ENCODE results near the gene CAMK2G.
A peak's percentile ranks its signal among the peaks of the same experiment; 100 is the strongest.

CAMK2G gene

DNA sequence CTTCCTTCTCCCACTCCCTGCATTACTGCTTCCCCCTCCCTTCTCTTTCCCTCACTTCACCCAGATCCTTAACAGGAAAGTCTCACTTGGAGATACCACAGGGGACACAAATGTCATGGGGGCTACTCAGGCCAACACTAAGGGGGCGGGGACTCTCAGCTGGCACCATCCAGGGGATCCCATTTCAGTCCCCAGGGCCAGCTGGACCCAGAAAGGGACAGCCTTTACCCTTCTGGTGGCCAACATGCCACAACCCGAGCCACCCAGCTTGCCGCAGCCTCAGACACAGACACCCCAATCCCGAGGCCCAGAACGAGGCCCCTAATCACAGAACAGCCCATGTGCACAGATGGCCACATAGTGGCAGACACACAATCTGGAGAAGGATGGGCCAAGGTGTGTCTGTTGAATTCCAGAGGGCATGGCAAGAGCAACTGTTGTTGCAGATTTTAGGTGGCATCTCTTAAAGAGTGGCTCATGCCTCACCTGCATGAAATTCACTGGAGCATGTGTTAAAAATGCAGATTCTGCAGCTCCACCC lies 5.6 kb downstream of the CAMK2G start:
- no peaks in the 10 kb centered on the region for H3K9me3 ChIP-seq (ENCODE audit: control insufficient read depth in 2 of 2, low read length in 2 of 2)
- H3K4me3 ChIP-seq (ENCODE audit: low read length in 2 of 2) = peak overlapping the region in 1 of 2 donors; percentile 35
- peak overlapping the region in 1 of 2 donors; percentile 47 for H3K9ac ChIP-seq (ENCODE audit: low read length in 2 of 2)
- no peaks in the 10 kb centered on the region for H3K27me3 ChIP-seq (ENCODE audit: control insufficient read depth in 1 of 2, insufficient read depth in 2 of 2, low read length in 2 of 2)
- H3K36me3 ChIP-seq (ENCODE audit: control insufficient read depth in 2 of 2, insufficient read depth in 2 of 2, low read length in 2 of 2) = peaks cover 23 to 34% of the 10 kb centered on the region in 2 donors
- H3K4me1 ChIP-seq (ENCODE audit: control insufficient read depth, insufficient read depth, low read length) = peaks cover 95% of the 10 kb centered on the region
- H3K27ac ChIP-seq (ENCODE audit: low read length) = peak overlapping the region; percentile 76

- Histone ChIP-seq H3K9ac (ENCODE audit: low read length in 2 of 2) (peak overlapping the region; percentile 36 to 49), H3K27me3 (ENCODE audit: control insufficient read depth in 1 of 2, insufficient read depth in 2 of 2, low read length in 2 of 2) (no peaks in the 10 kb centered on the region), H3K4me1 (ENCODE audit: control insufficient read depth, insufficient read depth, low read length) (peaks cover 98% of the 10 kb centered on the region), H3K27ac (ENCODE audit: low read length) (peak overlapping the region; percentile 76), H3K9me3 (ENCODE audit: control insufficient read depth in 2 of 2, low read length in 2 of 2) (no peaks in the 10 kb centered on the region), H3K4me3 (ENCODE audit: low read length in 2 of 2) (peak overlapping the region; percentile 36 to 54), H3K36me3 (ENCODE audit: control insufficient read depth in 2 of 2, insufficient read depth in 2 of 2, low read length in 2 of 2) (peaks cover 27 to 37% of the 10 kb centered on the region in 2 donors)
These were observed 6.3 kb downstream of the CAMK2G start for GRCh38 chr10:73867871-73868631.

DNA sequence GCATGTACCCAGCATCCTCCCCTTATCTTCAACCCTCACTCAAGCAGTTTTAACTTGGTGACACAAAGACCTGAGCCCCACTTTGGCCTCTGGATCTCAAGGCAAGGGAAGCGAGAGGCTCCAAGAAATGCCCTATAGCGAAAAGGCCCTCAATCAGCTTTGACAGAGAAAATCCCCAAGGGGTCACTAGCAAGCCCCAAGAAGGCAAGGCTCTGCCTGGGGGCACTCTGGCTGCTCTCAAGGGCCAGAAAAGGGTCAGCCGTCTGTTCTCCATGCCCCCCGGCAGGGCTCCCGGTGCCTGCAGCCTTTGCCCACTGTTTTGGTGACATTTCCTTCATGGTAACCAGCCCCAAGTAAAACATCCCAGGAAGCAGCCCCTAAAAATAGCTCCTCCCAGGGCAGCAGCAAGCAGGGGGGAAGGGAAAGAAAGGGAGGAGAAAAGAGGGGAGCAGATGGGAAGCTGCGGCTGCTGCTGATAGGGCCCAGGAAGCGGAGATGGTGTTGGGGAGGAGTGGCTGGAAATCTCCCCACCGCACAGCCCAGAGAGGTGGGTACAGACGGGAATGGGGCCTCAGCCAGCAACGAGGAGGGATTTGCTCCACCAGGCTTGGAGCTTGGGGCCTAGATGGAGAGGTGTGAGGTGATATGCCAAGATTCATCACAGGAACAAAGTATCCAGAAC lies 7.1 kb downstream of the CAMK2G start:
- no peaks in the 10 kb centered on the region for H3K9me3 ChIP-seq (ENCODE audit: control insufficient read depth in 2 of 2, low read length in 2 of 2)
- H3K27me3 ChIP-seq (ENCODE audit: control insufficient read depth in 1 of 2, insufficient read depth in 2 of 2, low read length in 2 of 2) = no peaks in the 10 kb centered on the region
- peak overlapping the region; percentile 49 to 58 for H3K9ac ChIP-seq (ENCODE audit: low read length in 2 of 2)
- H3K27ac ChIP-seq (ENCODE audit: low read length) = peak overlapping the region; percentile 76
- peak overlapping the region; percentile 40 to 54 for H3K4me3 ChIP-seq (ENCODE audit: low read length in 2 of 2)
- H3K36me3 ChIP-seq (ENCODE audit: control insufficient read depth in 2 of 2, insufficient read depth in 2 of 2, low read length in 2 of 2) = peaks cover 27 to 37% of the 10 kb centered on the region in 2 donors
- peaks cover 98% of the 10 kb centered on the region for H3K4me1 ChIP-seq (ENCODE audit: control insufficient read depth, insufficient read depth, low read length)

- peak overlapping the region in 1 of 2 donors; percentile 58 for H3K9ac ChIP-seq (ENCODE audit: low read length in 2 of 2)
- peaks cover 31 to 34% of the 10 kb centered on the region in 2 donors for H3K36me3 ChIP-seq (ENCODE audit: control insufficient read depth in 2 of 2, insufficient read depth in 2 of 2, low read length in 2 of 2)
- no peaks in the 10 kb centered on the region for H3K27me3 ChIP-seq (ENCODE audit: control insufficient read depth in 1 of 2, insufficient read depth in 2 of 2, low read length in 2 of 2)
- H3K4me3 ChIP-seq (ENCODE audit: low read length in 2 of 2) = peak overlapping the region; percentile 40 to 54
- H3K9me3 ChIP-seq (ENCODE audit: control insufficient read depth in 2 of 2, low read length in 2 of 2) = no peaks in the 10 kb centered on the region
- peaks cover 97% of the 10 kb centered on the region for H3K4me1 ChIP-seq (ENCODE audit: control insufficient read depth, insufficient read depth, low read length)
- peak overlapping the region; percentile 76 for H3K27ac ChIP-seq (ENCODE audit: low read length)
These were observed 7.7 kb downstream of the CAMK2G start for GRCh38 chr10:73866621-73867020.

DNA sequence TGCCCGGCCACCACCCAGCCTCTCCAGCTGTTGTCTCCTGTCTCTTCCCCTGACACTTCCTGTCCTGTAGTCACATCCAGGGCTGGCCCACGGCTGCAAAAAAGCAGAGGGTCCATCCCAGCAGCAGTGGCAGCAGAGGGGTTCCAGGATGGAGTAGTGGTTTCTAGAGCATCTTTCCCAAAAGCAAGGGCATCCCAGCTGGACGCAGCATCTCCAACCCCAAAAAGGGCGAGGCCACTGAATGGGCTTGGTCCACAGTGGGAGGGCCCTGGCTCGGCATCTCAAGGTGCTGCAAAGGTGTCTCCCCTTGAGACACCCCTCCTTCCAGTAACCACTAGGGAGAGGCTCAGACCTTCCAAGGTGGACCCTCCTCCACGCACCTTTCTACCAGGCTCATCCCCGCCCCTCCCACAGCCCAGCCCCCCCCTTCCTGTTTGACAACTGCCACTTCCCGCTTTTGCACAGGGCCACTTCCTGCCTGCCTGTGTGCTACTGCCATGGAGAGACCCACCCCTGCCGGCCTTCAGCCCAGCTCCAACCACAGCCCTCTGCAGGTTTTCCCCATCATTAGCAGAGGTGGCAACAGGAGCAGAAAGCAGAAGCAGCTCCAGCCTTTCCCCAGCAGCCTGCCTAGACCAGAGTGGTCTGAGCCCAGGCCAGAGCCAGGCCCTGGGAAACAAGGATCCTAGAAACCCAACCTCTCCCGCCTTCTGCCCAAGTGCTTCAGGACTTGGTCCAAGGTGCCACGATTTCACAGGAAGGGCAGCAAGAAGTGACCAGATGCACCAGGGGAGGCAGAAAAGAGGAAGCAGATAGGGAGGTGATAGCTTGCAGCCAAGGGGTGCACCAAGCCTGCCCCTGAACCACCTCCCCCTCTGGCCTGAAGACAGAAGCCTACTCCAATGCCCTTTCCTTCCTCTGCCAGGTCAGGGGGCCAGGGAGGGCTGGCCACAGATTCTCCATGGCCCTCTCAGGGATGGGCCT lies 8.6 kb downstream of the CAMK2G start:
- Histone ChIP-seq H3K9me3 (ENCODE audit: control insufficient read depth in 2 of 2, low read length in 2 of 2) (no peaks in the 10 kb centered on the region), H3K27ac (ENCODE audit: low read length) (peak overlapping the region; percentile 76), H3K36me3 (ENCODE audit: control insufficient read depth in 2 of 2, insufficient read depth in 2 of 2, low read length in 2 of 2) (peaks cover 27 to 29% of the 10 kb centered on the region in 2 donors), H3K27me3 (ENCODE audit: control insufficient read depth in 1 of 2, insufficient read depth in 2 of 2, low read length in 2 of 2) (no peaks in the 10 kb centered on the region), H3K4me3 (ENCODE audit: low read length in 2 of 2) (peak overlapping the region in 1 of 2 donors; percentile 47), H3K4me1 (ENCODE audit: control insufficient read depth, insufficient read depth, low read length) (peaks cover 95% of the 10 kb centered on the region), H3K9ac (ENCODE audit: low read length in 2 of 2) (no peak overlapping the region)

GRCh38 chr10:73865107-73865458 lies 9.3 kb downstream of the CAMK2G start:
- peaks cover 29 to 30% of the 10 kb centered on the region in 2 donors for H3K36me3 ChIP-seq (ENCODE audit: control insufficient read depth in 2 of 2, insufficient read depth in 2 of 2, low read length in 2 of 2)

DNA sequence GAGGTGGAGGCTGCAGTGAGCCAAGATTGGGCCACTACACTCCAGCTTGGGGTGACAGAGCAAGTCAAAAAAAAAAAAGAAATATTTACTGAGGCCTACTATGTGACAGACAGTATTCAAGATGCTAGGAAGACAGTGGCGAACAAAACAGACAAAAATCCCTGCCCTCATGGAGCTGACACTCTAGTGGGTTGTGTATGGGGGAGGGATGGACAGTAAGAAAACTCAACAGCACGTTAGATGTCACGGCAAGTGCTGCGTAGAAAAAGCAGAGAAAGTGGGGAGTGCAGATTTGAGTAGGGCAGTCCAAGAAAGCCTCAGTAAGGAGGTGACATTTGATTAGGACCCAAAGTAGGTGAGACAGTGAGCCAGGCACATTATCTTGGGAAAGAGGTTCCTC lies 10.1 kb downstream of the CAMK2G start:
- peaks cover 95% of the 10 kb centered on the region for H3K4me1 ChIP-seq (ENCODE audit: control insufficient read depth, insufficient read depth, low read length)
- H3K9me3 ChIP-seq (ENCODE audit: control insufficient read depth in 2 of 2, low read length in 2 of 2) = no peaks in the 10 kb centered on the region
- peaks cover 31 to 33% of the 10 kb centered on the region in 2 donors for H3K36me3 ChIP-seq (ENCODE audit: control insufficient read depth in 2 of 2, insufficient read depth in 2 of 2, low read length in 2 of 2)
- H3K27me3 ChIP-seq (ENCODE audit: control insufficient read depth in 1 of 2, insufficient read depth in 2 of 2, low read length in 2 of 2) = no peaks in the 10 kb centered on the region
- no peak overlapping the region for H3K9ac ChIP-seq (ENCODE audit: low read length in 2 of 2)
- no peak overlapping the region for H3K4me3 ChIP-seq (ENCODE audit: low read length in 2 of 2)
- peak overlapping the region; percentile 58 for H3K27ac ChIP-seq (ENCODE audit: low read length)

More at GRCh38 chr10:73865107-73865458, 9.3 kb downstream of the CAMK2G start:
- no peak overlapping the region for H3K9ac ChIP-seq (ENCODE audit: low read length in 2 of 2)
- peak overlapping the region; percentile 58 for H3K27ac ChIP-seq (ENCODE audit: low read length)
- H3K4me3 ChIP-seq (ENCODE audit: low read length in 2 of 2) = no peak overlapping the region
- H3K27me3 ChIP-seq (ENCODE audit: control insufficient read depth in 1 of 2, insufficient read depth in 2 of 2, low read length in 2 of 2) = no peaks in the 10 kb centered on the region
- no peaks in the 10 kb centered on the region for H3K9me3 ChIP-seq (ENCODE audit: control insufficient read depth in 2 of 2, low read length in 2 of 2)
- peaks cover 94% of the 10 kb centered on the region for H3K4me1 ChIP-seq (ENCODE audit: control insufficient read depth, insufficient read depth, low read length)

DNA sequence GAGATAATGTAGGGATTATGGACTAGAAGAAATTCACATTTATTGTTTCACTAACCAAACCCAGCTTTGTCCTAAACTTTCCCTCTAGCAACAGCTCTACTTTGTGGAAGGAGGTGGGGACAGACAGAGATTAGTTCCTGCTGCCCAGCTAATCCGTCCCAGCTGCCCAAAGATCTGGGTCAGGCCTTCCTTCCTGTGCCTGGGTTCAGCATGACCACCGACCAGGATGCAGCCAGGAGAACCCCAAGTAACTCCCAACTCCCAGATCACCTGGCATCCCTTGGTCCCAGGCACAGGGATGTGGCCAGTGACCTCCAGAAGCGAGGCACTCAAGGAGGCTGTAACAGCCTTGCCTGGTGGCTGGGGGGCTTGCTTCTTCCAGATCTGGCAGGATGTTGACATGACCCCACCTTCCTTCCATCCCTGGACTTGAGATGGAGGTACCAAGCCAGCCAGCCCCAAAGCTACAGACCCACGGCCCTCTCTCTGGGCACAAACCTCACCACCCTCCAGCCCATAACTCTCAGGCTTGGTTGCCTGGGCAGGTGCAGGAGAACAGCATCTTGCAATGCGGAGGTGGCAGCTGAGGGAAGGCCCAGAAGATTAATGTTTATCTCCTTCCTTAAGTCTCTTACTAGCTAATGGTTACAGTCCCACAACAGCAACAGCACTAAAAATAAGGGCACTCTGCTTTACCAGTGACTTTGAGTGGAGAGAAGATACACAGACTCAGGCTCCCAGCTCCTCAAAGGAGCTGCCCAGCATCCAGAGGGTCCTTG lies 11.1 kb downstream of the CAMK2G start:
- no peaks in the 10 kb centered on the region for H3K9me3 ChIP-seq (ENCODE audit: control insufficient read depth in 2 of 2, low read length in 2 of 2)
- H3K27ac ChIP-seq (ENCODE audit: low read length) = peak overlapping the region; percentile 58
- peak overlapping the region in 1 of 2 donors; percentile 22 for H3K4me3 ChIP-seq (ENCODE audit: low read length in 2 of 2)
- H3K27me3 ChIP-seq (ENCODE audit: control insufficient read depth in 1 of 2, insufficient read depth in 2 of 2, low read length in 2 of 2) = no peaks in the 10 kb centered on the region
- H3K4me1 ChIP-seq (ENCODE audit: control insufficient read depth, insufficient read depth, low read length) = peaks cover 94% of the 10 kb centered on the region
- no peak overlapping the region for H3K9ac ChIP-seq (ENCODE audit: low read length in 2 of 2)
- H3K36me3 ChIP-seq (ENCODE audit: control insufficient read depth in 2 of 2, insufficient read depth in 2 of 2, low read length in 2 of 2) = peaks cover 35 to 36% of the 10 kb centered on the region in 2 donors

DNA sequence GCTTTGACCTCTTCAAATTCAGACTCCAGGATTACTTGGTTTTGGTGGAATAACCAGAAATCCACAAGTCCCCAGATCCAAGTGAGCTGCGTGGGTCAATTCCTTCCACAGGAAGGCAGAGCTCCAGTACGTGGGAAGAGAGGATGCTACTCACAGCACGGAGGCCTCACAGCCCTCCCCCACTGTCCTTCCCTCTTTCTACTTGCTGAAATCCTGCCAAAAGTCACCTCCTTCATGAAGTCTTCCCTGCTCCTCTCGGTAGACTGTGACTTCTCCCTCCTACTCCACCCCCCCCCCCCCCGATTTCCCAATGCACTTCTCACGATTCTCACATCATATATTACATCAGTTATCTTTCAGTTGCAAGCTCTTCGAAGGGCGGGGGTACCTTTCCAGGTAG lies 12.3 kb downstream of the CAMK2G start:
- Histone ChIP-seq H3K27me3 (ENCODE audit: control insufficient read depth in 1 of 2, insufficient read depth in 2 of 2, low read length in 2 of 2) (no peaks in the 10 kb centered on the region), H3K9me3 (ENCODE audit: control insufficient read depth in 2 of 2, low read length in 2 of 2) (no peaks in the 10 kb centered on the region), H3K4me3 (ENCODE audit: low read length in 2 of 2) (no peak overlapping the region), H3K36me3 (ENCODE audit: control insufficient read depth in 2 of 2, insufficient read depth in 2 of 2, low read length in 2 of 2) (peaks cover 32 to 35% of the 10 kb centered on the region in 2 donors), H3K27ac (ENCODE audit: low read length) (no peak overlapping the region), H3K4me1 (ENCODE audit: control insufficient read depth, insufficient read depth, low read length) (peaks cover 94% of the 10 kb centered on the region), H3K9ac (ENCODE audit: low read length in 2 of 2) (no peak overlapping the region)

All from stomach smooth muscle (tissue), 2 donors.